Measurements from ENCODE around the gene NPC1L1.

GRCh38 chr7:44524811-44525388, 16.2 kb downstream of the NPC1L1 start:
- TF ChIP-seq, protein P1, sequence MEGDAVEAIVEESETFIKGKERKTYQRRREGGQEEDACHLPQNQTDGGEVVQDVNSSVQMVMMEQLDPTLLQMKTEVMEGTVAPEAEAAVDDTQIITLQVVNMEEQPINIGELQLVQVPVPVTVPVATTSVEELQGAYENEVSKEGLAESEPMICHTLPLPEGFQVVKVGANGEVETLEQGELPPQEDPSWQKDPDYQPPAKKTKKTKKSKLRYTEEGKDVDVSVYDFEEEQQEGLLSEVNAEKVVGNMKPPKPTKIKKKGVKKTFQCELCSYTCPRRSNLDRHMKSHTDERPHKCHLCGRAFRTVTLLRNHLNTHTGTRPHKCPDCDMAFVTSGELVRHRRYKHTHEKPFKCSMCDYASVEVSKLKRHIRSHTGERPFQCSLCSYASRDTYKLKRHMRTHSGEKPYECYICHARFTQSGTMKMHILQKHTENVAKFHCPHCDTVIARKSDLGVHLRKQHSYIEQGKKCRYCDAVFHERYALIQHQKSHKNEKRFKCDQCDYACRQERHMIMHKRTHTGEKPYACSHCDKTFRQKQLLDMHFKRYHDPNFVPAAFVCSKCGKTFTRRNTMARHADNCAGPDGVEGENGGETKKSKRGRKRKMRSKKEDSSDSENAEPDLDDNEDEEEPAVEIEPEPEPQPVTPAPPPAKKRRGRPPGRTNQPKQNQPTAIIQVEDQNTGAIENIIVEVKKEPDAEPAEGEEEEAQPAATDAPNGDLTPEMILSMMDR (IDR thresholded peaks at IDR 0.05; ENCODE audit: poor library complexity), result no peak
- TF ChIP-seq EZH2 (IDR thresholded peaks at IDR 0.05; ENCODE audit: borderline replicate concordance), result no peak

Measured in hepatocyte (in vitro differentiated cells).